Right lung (tissue), 10 donors: ENCODE results near the gene SYNGAP1. TPM values are rescaled to one million over a fixed set of nuclear protein-coding genes. Genes with fewer than 3 reads are reported as not detected.
A peak's percentile ranks its signal among the peaks of the same experiment; 100 is the strongest.
"Not testable (repeated sequence)": the region's sequence is repeated elsewhere in the genome, so short reads cannot be mapped to it uniquely, and the experiment has no call there.

ENCODE experiments used
- DNase-seq, 2 donors: peaks; one replicate each; pipeline ENCODE4 v3.0.0-alpha.2; 2013
- long read RNA-seq, 8 donors: transcript quantifications; one replicate each; lab custom pipeline, GENCODE V29; 2026
- polyA plus RNA-seq, 5 donors: library from polyadenylated mRNA; unstranded; fragments of 120-200 nt; gene quantifications; one replicate each; pipeline versions ENCODE4 v1.2.1 to v1.2.3, GENCODE V29; 2013; ENCODE audit warnings: inconsistent platforms in 1 of 5, low replicate concordance in 1 of 5; ENCODE audit not compliant: insufficient read length in 5 of 5, insufficient read depth in 1 of 5

Gene SYNGAP1
- polyA plus RNA-seq: 10 to 100 TPM; 35.2 to 47.4 (median 44.8) TPM
- long read RNA-seq, donor 1: 0 reads
- long read RNA-seq, donor 2: 0 reads
- long read RNA-seq, donor 3, partial matches to known transcripts: 6 of 7 reads
- long read RNA-seq, donor 3, other reads (novel, unspliced or antisense): 0 of 7 reads
- long read RNA-seq, donor 4, partial matches to known transcripts: 0 of 1 reads
- long read RNA-seq, donor 4, other reads (novel, unspliced or antisense): 0 of 1 reads
- long read RNA-seq, donor 5, partial matches to known transcripts: 0 of 1 reads
- long read RNA-seq, donor 5, other reads (novel, unspliced or antisense): 0 of 1 reads
- long read RNA-seq, donor 6, partial matches to known transcripts: 0 of 2 reads
- long read RNA-seq, donor 6, other reads (novel, unspliced or antisense): 0 of 2 reads
- long read RNA-seq, donor 7, partial matches to known transcripts: 0 of 3 reads
- long read RNA-seq, donor 7, other reads (novel, unspliced or antisense): 0 of 3 reads
- long read RNA-seq, donor 8: 0 reads

DNA sequence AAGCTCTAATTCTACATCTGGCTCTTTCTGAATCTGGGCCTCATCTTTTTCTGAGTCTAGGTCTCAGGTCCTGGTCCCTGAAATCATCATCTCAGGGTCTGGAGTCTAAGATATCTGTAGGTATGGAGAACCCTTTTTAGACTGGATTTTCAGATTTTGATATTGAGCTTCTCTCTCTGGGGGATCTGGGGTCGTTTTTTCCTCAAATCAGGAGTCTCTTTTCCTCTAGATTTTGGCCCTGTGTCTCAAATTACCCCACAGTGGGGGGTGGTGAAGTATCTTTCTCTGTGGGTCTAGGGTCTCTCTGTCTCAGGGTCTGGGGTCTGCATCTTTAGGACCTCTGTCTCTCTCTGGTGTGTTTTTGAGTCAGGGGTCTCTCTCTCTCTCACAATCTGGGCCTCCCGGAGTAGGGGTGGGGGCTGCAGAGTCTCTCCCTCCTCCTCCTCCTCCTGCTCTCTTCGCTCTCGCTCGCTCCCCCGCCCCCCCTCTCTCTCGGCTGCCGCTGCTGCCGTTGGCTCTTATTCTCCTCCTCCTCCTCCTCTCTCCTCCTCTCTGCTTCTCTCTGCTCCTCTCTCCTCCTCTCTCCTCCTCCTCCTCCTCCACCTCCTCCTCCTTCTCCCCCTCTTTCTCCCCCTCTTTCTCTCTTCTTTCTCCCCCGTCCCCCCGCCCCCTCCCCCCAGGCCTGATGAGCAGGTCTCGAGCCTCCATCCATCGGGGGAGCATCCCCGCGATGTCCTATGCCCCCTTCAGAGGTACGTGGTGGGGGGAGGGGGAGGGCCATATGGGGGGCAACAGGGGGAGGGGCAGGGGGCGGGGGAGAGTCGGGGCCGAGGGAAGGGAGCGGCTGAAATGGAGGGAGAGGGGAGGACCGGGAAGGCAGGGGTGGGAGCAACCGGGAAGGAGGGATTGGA is at the start of gene SYNGAP1:
TSS of gene SYNGAP1 (plus strand) at position 486 of the 911 bp plus-strand sequence. CDS start at position 686, 200 bp downstream.
- peak in 1 of 2 donors; percentile 65 for DNase-seq

DNA sequence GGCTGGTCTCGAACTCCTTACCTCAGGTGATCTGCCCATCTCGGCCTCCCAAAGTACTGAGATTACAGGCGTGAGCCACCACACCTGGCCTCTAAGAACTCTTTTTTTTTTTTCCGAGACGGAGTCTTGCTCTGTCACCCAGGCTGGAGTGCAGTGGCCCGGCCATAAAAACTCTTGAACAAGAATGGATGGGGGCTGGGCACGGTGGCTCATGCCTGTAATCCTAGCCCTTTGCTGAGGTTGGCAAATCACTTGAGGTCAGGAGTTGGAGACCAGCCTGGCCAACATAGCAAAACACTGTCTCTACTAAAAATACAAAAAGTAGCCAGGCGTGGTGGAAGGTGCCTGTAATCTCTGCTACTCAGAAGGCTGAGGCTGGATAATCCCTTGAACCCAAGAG is 48.0 kb upstream of the SYNGAP1 start:
- not testable (repeated sequence) for DNase-seq

DNA sequence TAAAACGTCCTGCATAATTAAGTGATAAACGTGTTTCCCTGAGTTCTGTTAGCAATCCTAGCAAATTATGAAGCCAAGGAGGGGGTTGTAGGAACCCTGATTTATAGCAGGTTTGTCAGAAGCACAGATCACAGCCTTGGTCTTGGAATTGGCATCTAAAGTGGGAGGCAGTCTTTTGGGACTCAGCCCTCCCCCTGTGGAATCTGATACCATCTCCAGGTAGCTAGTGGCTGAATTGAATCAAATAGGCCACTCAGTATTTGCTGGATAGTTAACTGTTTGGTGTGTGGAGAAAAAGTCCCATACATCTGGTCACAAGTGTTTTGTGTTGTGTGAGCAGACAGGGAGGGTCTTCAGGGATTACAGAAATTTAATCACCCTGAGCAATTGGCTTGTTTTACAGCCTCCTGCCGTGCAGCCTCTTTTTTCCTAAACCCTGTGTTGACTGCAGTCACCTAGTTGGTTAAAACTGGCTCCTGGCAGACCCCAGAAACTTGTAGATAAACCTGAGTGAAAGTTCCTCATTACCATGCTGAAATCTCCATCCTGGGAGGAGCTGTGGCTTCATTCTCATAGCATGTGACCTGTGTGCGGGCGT is 47.2 kb upstream of the SYNGAP1 start:
- DNase-seq: no peak

DNA sequence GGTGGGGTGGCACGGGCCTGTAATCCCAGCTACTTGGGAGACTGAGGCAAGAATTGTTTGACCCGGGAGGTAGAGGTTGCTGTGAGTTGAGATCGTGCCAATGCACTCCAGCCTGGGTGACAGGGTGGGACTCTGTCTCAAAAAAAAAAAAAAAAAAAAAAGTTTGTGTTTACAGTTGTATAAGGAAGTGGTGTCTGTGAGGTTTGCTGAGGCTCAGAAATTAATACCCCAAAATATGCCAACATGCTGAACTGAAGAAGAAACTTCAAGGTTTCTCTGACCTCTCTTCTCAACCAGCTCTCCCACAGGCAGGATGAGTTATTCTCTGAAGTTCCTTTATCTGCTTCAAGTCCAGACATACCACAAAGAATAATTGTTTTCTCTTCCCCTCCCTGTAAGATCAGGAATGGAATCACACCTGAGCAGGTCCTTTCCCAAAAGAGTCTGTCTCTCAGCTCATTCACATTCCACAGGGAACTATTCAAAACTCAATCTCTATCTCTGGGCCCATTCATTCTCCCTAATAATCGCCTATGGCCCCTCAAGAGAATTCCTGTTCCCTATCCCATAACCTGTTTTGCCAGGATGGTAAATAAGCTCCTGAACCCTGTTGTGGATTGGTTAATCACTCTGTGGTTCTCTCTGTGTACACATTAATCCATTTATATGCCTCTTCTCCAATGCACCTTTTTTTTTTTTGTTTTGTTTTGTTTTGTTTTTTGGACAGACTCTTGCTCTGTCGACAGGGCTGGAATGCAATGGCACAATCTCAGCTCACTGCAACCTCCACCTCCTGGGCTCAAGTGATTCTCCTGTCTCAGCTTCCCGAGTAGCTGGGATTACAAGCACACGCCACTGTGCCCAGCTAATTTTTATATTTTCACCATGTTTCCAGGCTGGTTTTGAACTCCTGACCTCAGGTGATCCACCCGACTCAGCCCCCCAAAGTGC is 45.6 kb upstream of the SYNGAP1 start:
- DNase-seq: no peak

DNA sequence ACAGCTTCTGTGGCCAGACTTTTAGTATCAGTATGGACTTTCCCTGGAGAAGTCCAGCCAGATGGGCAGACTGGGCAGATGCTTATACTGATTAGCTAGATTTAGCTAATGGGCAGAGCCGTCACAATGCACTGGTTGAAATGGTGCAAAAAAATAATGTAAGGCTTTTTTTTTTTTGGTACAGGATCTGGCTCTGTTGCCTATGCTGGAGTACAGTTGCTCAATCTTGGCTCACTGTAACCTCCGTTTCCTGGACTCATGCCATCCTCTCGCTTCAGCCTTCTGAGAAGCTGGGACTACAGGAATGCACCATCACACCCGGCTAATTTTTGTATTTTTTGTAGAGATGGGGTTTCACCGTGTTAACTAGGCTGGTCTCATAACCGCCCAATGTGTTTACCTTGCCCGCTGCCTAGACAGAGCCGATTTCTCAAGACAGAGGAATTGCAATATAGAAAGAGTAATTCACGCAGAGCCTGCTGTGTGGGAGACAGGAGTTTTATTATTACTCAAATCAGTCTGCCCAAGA is 44.7 kb upstream of the SYNGAP1 start:
- peak; percentile 87 to 90 for DNase-seq

DNA sequence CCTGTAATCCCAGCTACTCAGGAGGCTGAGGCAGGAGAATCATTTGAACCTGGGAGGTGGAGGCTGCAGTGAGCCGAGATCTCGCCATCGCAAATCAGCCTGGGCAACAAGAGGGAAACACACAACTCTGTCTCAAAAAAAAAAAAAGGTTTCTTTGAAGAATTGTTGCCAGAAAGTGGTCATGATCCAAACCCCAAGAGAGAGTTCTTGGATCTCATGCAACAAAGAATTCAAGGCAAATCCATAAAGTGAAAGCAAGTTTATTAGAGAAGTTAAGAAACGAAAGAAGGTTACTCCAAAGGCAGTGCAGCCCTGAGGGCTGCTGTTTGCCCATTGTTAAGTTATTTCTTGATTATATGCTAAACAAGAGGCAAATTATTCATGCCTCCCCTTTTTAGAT is 42.7 kb upstream of the SYNGAP1 start:
- no peak for DNase-seq

DNA sequence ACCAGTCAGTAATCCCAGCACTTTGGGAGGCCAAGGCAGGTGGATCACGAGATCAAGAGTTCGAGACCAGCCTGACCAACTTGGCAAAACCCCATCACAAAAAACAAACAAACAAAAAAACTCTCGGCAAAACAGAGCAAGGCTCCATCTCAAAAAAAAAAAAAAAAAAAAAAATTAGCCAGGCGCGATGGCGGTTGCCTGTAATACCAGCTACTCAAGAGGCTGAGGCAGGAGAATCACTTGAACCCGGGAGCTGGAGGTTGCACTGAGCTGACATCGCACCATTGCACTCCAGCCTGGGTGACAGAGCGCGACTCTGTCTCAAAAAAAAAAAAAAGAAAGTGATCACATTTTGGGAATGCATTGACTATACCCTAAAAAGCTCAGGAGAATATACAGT is 40.7 kb upstream of the SYNGAP1 start:
- not testable (repeated sequence) for DNase-seq

DNA sequence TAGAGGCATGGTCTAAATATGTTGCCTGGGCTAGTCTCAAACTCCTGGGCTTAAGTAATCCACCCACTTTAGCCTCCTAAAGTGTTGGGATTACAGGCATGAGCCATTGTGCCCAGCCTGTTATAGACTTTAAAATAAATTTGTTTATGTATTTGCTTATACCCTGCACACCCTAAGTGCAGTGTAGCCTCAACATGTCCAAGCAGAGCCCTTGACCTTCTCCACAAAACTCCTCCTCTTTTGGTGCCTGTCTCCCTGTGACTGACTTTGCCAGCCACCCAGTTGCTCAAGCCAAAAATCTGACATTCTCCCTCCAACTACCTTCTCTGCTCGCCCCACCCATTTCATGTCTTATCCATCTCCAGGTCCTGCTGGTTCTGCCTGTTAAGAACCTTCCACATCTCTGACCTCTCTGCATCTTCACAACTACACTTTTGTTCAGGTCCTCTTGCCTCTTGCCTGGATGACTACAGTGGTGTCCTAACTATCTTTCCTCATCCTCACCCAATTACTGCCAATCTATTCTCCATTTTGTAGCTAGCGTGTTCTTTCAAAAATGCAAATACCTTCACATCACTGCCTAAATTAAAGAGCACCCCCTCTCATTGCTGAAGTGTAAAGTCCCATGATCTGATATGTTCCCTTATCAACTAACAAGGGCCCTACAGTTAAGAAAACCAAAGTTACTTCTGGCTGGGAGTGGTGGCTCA is 39.4 kb upstream of the SYNGAP1 start:
- no peak for DNase-seq

DNA sequence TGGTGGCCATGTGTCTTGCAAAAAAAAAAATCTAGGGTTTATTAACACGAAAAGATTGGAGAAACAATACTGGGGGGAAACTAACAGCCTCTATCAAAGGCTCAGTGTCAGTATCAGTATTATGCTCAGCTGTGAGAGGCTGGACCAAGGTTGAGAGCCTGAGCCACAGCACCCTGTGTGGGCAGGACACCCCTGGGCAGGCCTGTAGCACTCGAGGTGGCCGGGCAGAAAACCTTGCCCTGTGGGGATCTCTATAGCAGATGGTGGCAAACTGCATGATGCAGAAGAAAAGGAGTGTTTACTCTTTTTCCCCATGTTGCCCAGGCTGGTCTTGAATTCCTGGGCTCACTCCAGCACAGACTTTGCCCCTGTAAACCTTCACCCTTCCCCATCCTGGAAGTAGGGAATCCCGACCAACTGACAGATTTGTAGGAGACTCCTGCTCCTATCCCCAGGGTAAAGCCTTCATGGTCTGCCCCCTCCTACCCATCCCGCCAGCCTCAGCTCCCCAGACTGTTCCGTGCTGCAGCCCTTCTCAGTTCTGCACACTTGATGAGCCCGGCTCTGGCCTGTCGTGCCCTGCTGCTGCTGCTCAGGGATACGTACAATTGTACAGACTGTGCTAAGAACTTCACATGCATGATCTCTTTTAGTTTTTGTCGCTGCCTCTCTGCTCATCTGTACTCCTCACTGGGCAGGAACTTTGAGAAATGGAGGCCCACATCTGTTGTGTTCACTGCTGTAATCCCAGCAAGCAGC is 36.3 kb upstream of the SYNGAP1 start:
- no peak for DNase-seq

DNA sequence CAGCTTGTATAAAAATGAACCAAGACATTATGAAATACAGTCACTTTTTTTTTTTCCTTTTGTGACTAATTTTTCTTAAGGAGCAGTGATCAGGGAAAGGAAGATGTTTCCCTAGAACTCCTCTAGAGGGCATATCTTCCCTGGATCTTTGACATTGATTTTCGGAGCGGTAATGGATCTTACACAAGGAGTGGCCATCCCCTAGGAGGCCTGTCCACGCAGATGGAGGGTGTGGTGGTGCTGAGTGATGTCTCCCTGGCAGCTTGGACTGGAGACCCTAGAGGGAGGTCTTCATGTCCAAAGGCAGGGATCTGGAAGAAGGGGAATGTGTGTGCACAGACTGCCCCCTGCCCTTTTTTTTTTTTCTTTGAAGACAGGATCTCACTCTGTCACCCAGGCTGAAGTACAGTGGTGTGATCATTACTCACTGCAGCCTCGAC is 35.3 kb upstream of the SYNGAP1 start:
- DNase-seq: no peak

DNA sequence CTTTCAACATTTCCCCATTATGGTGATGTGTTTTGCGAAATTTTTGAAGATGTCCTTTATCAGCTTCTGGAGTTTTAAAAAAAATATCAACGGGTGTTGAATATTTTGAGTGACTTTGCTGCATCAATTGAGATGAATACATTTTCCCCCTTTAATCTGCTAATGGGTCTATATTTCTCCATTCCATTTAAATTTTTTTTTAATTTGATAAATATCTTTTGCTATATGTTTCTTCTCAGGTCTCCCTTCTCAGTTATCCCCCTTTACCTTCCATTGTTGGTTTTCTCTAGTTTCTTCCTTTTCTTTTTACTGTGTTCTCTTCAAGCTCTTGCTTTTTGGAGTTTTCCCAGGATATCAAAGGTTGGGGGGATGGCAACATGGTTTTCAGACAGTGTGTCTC is 29.7 kb upstream of the SYNGAP1 start:
- no peak for DNase-seq

DNA sequence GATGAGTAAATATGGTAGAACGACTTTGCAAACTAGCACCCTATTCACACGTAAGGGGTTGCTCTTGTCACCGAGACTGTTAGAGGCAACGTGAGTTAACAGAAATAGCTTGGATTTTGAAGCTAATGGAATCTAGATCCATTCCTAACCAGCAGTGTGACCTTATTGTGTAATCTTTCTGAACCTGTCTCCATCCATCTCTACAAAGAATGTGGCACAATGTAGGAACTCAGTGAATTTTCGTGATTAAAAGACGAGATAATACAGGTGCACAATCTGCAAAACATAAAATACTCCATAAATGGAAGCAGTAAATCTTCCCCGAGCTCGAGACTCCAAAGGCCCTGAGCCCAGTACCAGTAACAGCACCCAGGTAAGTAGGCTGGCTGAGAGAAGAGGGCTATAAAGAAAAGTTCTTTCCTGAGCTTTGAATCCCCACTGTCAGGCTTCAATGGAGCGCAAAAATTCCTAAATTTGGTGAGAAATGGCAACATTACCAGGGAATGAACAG is 29.0 kb upstream of the SYNGAP1 start:
- DNase-seq: no peak

DNA sequence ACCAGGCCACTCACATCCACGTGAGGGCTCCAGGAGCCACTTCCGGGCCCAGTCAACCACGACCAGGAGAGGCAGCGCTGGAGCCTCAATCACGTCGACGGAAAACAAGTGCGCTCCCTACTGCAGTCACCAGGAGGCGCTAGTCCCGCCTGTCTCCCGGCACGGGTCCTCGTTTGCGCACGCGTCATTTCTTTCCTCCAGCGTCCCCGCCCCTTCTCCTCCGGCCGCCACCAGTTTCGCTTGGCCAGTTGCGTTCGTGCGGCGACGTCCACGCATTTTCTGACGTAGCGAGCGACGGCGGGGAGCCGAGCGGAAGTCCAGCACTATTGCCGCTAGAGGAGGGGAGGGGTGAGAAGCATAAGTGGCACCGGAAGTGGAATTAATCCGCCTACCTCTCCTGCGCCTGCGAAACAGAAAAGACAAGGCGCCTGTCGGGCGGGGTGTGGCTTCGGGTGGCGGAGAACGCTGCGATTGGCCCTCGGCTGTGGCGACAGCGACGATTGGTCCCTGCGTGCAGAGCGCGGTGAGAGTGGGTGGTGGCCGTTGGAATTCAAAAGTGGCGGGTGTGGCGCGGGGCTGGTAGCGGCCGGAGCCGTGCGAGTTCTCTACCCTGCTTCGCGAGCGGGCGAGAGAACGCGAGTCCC is 28.5 kb upstream of the SYNGAP1 start, which contains the start of gene KIFC1:
TSS of gene KIFC1 (plus strand) at position 546 of the 644 bp plus-strand sequence. CDS start 163 bp downstream, outside the sequence.
- DNase-seq: peak; percentile 99 to 100

DNA sequence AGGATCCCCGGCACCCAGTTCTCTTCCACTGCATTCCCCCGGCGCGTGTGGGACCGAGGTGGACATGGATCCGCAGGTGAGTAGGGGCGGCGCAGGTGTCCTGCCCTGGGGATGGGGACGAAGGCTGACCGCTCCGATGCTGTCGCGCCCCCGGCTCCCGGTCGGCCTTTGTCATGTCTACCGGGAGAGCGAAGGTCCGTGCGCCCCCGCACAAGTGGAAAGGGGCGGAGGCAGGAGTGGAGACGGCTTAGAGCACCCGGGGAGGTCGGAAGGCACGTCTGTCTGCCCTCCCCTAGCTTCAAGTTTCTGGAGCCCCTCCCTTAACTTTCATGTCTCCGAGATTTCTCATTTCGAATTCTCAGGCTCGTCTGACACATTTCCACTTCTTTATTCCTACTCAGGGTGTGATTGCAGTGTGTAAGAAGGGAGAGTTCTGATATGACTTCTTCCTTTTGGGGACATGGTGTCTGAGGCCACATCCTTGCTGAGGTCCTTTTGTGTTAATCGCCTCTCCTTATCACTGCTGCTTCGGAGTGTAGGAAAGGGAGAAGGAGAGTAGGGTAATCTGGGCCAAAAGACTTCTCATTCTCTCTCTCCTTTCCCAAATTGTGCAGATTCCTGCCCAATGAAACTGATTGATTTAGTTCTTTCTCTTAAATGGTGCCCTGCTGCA is 27.8 kb upstream of the SYNGAP1 start:
- no peak for DNase-seq

DNA sequence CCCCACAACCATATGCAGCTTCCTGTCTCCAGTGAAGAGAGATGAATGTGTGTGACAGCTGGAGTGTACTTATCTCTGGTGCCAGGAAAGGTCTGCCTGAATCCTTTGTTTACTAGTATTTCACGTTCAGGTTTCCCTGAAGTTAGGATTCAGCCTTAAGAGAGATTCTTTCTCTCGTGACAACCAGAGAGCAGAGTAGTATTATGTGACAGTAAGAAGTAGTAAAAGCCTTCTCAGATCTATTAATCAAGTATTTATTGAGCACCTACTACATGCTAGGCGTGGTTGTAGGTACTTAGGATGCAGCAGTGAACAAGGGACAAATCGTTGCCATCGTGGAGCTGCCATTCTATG is 27.3 kb upstream of the SYNGAP1 start:
- DNase-seq: no peak

DNA sequence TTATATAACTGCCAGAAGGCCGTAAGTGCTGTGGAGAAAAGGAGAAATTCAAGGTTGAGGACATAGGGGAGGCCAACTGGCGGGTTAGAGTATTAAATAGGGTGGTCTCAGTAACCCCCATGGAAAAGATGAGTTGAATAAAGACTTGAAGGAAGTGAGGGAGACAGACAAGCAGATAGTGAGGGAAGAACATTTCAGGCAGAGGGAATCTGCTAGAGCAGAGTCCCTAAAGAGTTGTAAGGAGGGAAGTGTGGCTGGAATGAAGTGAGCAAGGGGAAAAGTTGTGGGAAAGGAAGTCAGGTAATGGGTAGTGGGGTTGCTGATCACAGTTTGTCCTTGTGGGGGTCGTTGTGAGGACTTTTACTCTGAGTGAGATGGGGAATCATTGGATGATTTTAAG is 26.9 kb upstream of the SYNGAP1 start:
- DNase-seq: no peak

DNA sequence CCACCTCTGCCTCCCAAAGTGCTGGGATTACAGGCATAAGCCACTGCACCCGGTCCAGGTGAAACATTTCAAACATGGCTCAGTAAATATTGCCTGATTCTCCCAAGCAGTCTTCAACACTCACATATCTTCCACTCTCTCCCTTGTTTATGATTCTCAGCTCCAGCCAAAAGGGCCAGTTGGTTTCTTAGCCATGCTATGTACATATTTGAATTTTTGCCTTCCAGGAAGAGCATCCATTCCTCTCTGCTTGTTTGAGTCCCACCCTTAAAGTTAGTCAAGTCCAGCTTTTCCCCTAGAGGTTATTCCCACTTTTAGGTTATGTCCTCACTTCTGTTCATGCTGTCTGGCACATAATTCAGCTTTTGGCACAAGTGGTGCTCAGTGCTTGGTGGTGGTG is 22.3 kb upstream of the SYNGAP1 start:
- DNase-seq: no peak

DNA sequence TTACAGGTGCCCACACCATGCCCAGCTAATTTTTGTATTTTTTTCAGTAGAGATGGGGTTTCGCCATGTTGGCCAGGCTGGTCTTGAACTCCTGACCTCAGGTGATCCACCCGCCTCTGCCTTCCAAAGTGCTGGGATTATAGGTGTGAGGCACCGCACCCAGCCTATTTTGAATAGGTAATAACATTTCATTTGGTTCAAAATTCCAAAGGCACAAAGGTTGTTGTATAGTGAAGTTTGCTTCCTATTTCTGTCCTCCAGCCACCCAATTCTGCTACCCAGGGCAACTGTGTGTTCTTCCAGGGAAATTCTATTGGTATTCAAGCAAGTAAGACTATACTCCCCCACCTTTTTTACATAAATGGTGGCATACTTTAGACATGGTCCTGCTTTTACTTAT is 21.3 kb upstream of the SYNGAP1 start:
- not testable (repeated sequence) for DNase-seq
